Panc1 (cell line): Measurements from ENCODE around the gene CRYGS. TPM values are rescaled to one million over a fixed set of nuclear protein-coding genes. Genes with fewer than 3 reads are reported as not detected.
A peak's percentile ranks its signal among the peaks of the same experiment; 100 is the strongest.

Experiments used
- ATAC-seq: fragments of 200-7000 bp; cut with Tn5 transposase; 2 replicates; pipeline ENCODE4 v1.9.1; 2020; ENCODE audit warnings: mild to moderate bottlenecking, moderate library complexity
- BruUV-seq: library from RNA; stranded (reverse); fragments of 400-500 nt; replicated peaks from 2 replicates; lab custom pipeline; 2021; lab: Mats Ljungman, UMichigan
- CTCF ChIA-PET: fragments of 300-600 bp; sonication (Branson Sonifier 250); formaldehyde crosslinking; loops from one replicate; lab custom pipeline; 2022; ENCODE audit warnings: antibody characterized with exemption; lab: Charles Lee
- POLR2A ChIA-PET: fragments of 300-600 bp; sonication (Branson Sonifier 250); formaldehyde crosslinking; loops from one replicate; lab custom pipeline; 2022; ENCODE audit warnings: antibody characterized with exemption; lab: Charles Lee
- DNase-seq: peaks from one replicate; pipeline ENCODE4 v3.0.0-alpha.2; 2010; ENCODE audit warnings: low read depth, low spot score
- H3K27ac ChIP-seq: 2 replicates; pipeline ENCODE4 v1.5.1; 2011; ENCODE audit warnings: mild to moderate bottlenecking, low read length, inconsistent platforms
- H3K27me3 ChIP-seq: fragments of 200-500 bp; sonication (Bioruptor generic); 2 replicates; pipeline ENCODE4 v1.6.0; 2014; ENCODE audit warnings: low read length, inconsistent platforms; ENCODE audit not compliant: control insufficient read depth, insufficient read depth
- H3K36me3 ChIP-seq: fragments of 200-500 bp; sonication (Bioruptor generic); 2 replicates; pipeline ENCODE4 v1.5.1; 2014; ENCODE audit warnings: inconsistent platforms, mild to moderate bottlenecking, low read length, moderate library complexity; ENCODE audit not compliant: control insufficient read depth, insufficient read depth
- H3K4me1 ChIP-seq: 2 replicates; pipeline ENCODE4 v1.5.1; 2011; ENCODE audit warnings: inconsistent platforms, mild to moderate bottlenecking, low read length, moderate library complexity; ENCODE audit not compliant: control insufficient read depth, insufficient read depth
- H3K4me3 ChIP-seq, 2 experiments: 2 replicates each; pipeline ENCODE4 v1.5.1; 2011 to 2012; ENCODE audit warnings: low read depth in 2 of 2, low read length in 2 of 2, mild to moderate bottlenecking in 2 of 2, inconsistent platforms in 1 of 2, moderate library complexity in 1 of 2
- H3K9me3 ChIP-seq: fragments of 200-500 bp; sonication (Bioruptor generic); 2 replicates; pipeline ENCODE4 v1.5.1; 2014; ENCODE audit warnings: low read depth, mild to moderate bottlenecking, inconsistent platforms, low read length, moderate library complexity; ENCODE audit not compliant: control insufficient read depth, insufficient read depth
- CTCF ChIP-seq: fragments of 450-650 bp; IDR thresholded peaks from 2 replicates; pipeline ENCODE4 v1.5.1; 2017; ENCODE audit warnings: mild to moderate bottlenecking
- REST ChIP-seq, 2 experiments: IDR thresholded peaks; 2 replicates each; pipeline ENCODE4 v1.6.1; 2011 to 2012; ENCODE audit warnings: low read depth in 2 of 2, control low read depth in 1 of 2, low read length in 1 of 2, mild to moderate bottlenecking in 1 of 2, moderate library complexity in 1 of 2; ENCODE audit not compliant: insufficient read depth in 1 of 2
- SIN3A ChIP-seq: IDR thresholded peaks from 2 replicates; pipeline ENCODE4 v1.6.1; 2012; ENCODE audit warnings: low read depth, mild to moderate bottlenecking, low read length, moderate library complexity, borderline replicate concordance; ENCODE audit not compliant: insufficient read depth
- TCF7L2 ChIP-seq: IDR thresholded peaks from 2 replicates; pipeline ENCODE4 v1.6.1; 2011; ENCODE audit warnings: mild to moderate bottlenecking, low read depth, low read length, inconsistent platforms
- in situ Hi-C: cut with HindIII; loops from 2 replicates; pipeline ENCODE4 v1.10.0; 2016; ENCODE audit warnings: low sequenced_read_pairs, low pct_unique_long_range_greater_than_20kb
- intact Hi-C: fragments of 100-400 bp; cut with micrococcal nuclease; formaldehyde crosslinking; loops from one replicate; pipeline ENCODE4 v1.10.0; 2022; ENCODE audit not compliant: unreplicated experiment
- total RNA-seq: library from RNA; stranded (reverse); gene quantifications from one replicate; pipeline ENCODE4 v1.2.1, GENCODE V29; 2021; ENCODE audit not compliant: unreplicated experiment

Gene CRYGS
- total RNA-seq, 1 experiment from 2014 or later = 2.8 TPM

GRCh38 chr3:186515125-186515524 is 29.1 kb downstream of the CRYGS start:
- Histone ChIP-seq H3K27me3 (peaks cover 45% of the 10 kb centered on the region), H3K9me3 (no peaks in the 10 kb centered on the region), H3K36me3 (no peaks in the 10 kb centered on the region), H3K4me1 (no peaks in the 10 kb centered on the region), H3K27ac (no peak overlapping the region), H3K4me3 (no peak overlapping the region)
- TF ChIP-seq SIN3A (no peak), REST (IDR thresholded peaks at IDR 0.05; ENCODE audit: insufficient read depth in 1 of 2, low read depth in 2 of 2, low read length in 1 of 2) (no peak)
- ChIA-PET POLR2A (no interaction called here), CTCF (no interaction called here)
- intact Hi-C loops (no loop called here), in situ Hi-C loops (no loop called here)
- ATAC-seq (no peak), DNase-seq (no peak)
- BruUV-seq = no TSS peak

GRCh38 chr3:186514296-186515002 is 29.7 kb downstream of the CRYGS start:
- POLR2A ChIA-PET = no interaction called here

More at GRCh38 chr3:186514296-186515002, 29.7 kb downstream of the CRYGS start:
- H3K36me3 ChIP-seq = no peaks in the 10 kb centered on the region
- intact Hi-C loops = no loop called here
- DNase-seq (no peak), ATAC-seq (0 out of 2 replicates have a peak, but pooled peaks have one; percentile 55)
- CTCF ChIA-PET = no interaction called here
- in situ Hi-C loops = no loop called here
- H3K9me3 ChIP-seq = no peaks in the 10 kb centered on the region
- H3K27me3 ChIP-seq = peaks cover 47% of the 10 kb centered on the region
- TF ChIP-seq CTCF (peak; percentile 67), REST (IDR thresholded peaks at IDR 0.05; ENCODE audit: insufficient read depth in 1 of 2, low read depth in 2 of 2, low read length in 1 of 2) (no peak), TCF7L2 (no peak)
- H3K27ac ChIP-seq = no peak overlapping the region
- H3K4me3 ChIP-seq = no peak overlapping the region
- no peaks in the 10 kb centered on the region for H3K4me1 ChIP-seq
- BruUV-seq = no TSS peak
